ENCODE data around the gene MRPL38. TPM values are rescaled to one million over a fixed set of nuclear protein-coding genes. Genes with fewer than 3 reads are reported as not detected.
A peak's percentile ranks its signal among the peaks of the same experiment; 100 is the strongest.
"Not testable (repeated sequence)": the region's sequence is repeated elsewhere in the genome, so short reads cannot be mapped to it uniquely, and the experiment has no call there.

MRPL38 gene
- total RNA-seq, 1 experiment from 2014 or later: 74.5 TPM

- H3K9me3 ChIP-seq (ENCODE audit: low read length): no peaks in the 10 kb centered on the region
- POLR2A ChIA-PET (ENCODE audit: unreplicated experiment): interaction anchor here (0.8 to 2.3 kb wide), 3 partner anchors 9 to 74 kb away, joined by 3 to 18 read pairs (median 16); a partner anchor contains a TSS
- peak overlapping the region; percentile 66 for H3K9ac ChIP-seq (ENCODE audit: low read length)
- intact Hi-C loops (cut with micrococcal nuclease): loop anchor here (2.0 kb wide), 2 partner anchors 43 to 69 kb away; partner anchors contain the start of genes TRIM65 and UNK
- CTCF ChIA-PET: interaction anchor here (0.5 to 3.2 kb wide), 6 partner anchors 9 to 335 kb away, joined by 3 to 30 read pairs (median 3); partner anchors contain the start of gene TRIM47
- no peaks in the 10 kb centered on the region for H3K27me3 ChIP-seq (ENCODE audit: low read length)
- H4K20me1 ChIP-seq (ENCODE audit: low read length): no peaks in the 10 kb centered on the region
- peak overlapping the region; percentile 86 for H3K4me3 ChIP-seq (ENCODE audit: low read length)
- peak; percentile 84 for DNase-seq
- H2AFZ ChIP-seq (ENCODE audit: low read length): peak overlapping the region; percentile 51; the same call in 1 of the 2 replicates
- H3K79me2 ChIP-seq (ENCODE audit: low read length): peaks cover 24% of the 10 kb centered on the region
- H3K36me3 ChIP-seq (ENCODE audit: low read depth, low read length): peaks cover 10% of the 10 kb centered on the region; the same call in 1 of the 2 replicates
- H3K4me2 ChIP-seq (ENCODE audit: low read length): peak overlapping the region; percentile 95
- ATAC-seq: peak; percentile 23
- peak overlapping the region; percentile 69 for H3K27ac ChIP-seq (ENCODE audit: low read length)
- H3F3A ChIP-seq (ENCODE audit: low read length, unreplicated experiment): no peaks in the 10 kb centered on the region
- BruUV-seq (replicated peaks): TSS peak; percentile 77
- H3K4me1 ChIP-seq (ENCODE audit: insufficient read depth, low read length): peaks cover 28% of the 10 kb centered on the region
- H3K9me2 ChIP-seq (replicated peaks; ENCODE audit: low read length): no peaks in the 10 kb centered on the region
- no peak for TF ChIP-seq CTCF (conservative IDR thresholded peaks at IDR 0.05; ENCODE audit: low read depth, low read length)
- no peak for TF ChIP-seq EZH2 (IDR thresholded peaks at IDR 0.05; ENCODE audit: low read length, unreplicated experiment)
- no peak for TF ChIP-seq EZH2phosphoT487 (IDR thresholded peaks at IDR 0.05; ENCODE audit: borderline replicate concordance, low read length)
These were observed 50.5 kb downstream of the MRPL38 start for GRCh38 chr17:75854101-75854748.

GRCh38 chr17:75853433-75853832, 51.3 kb downstream of the MRPL38 start:
- TF ChIP-seq EZH2phosphoT487 (IDR thresholded peaks at IDR 0.05; ENCODE audit: borderline replicate concordance, low read length): no peak
- no peak for TF ChIP-seq EZH2 (IDR thresholded peaks at IDR 0.05; ENCODE audit: low read length, unreplicated experiment)
- no peak for TF ChIP-seq CTCF (conservative IDR thresholded peaks at IDR 0.05; ENCODE audit: low read depth, low read length)
- Histone ChIP-seq H3K4me3 (ENCODE audit: low read length) (peak overlapping the region; percentile 86; the same call in 1 of the 2 replicates), H3K27me3 (ENCODE audit: low read length) (no peaks in the 10 kb centered on the region), H3K9me2 (replicated peaks; ENCODE audit: low read length) (no peaks in the 10 kb centered on the region), H3K4me2 (ENCODE audit: low read length) (peak overlapping the region; percentile 95), H4K20me1 (ENCODE audit: low read length) (no peaks in the 10 kb centered on the region), H3F3A (ENCODE audit: low read length, unreplicated experiment) (no peaks in the 10 kb centered on the region), H3K36me3 (ENCODE audit: low read depth, low read length) (peaks cover 14% of the 10 kb centered on the region; the same call in 1 of the 2 replicates), H2AFZ (ENCODE audit: low read length) (no peak overlapping the region), H3K9me3 (ENCODE audit: low read length) (no peaks in the 10 kb centered on the region), H3K79me2 (ENCODE audit: low read length) (peaks cover 24% of the 10 kb centered on the region), H3K4me1 (ENCODE audit: insufficient read depth, low read length) (peaks cover 28% of the 10 kb centered on the region), H3K9ac (ENCODE audit: low read length) (peak overlapping the region; percentile 66), H3K27ac (ENCODE audit: low read length) (peak overlapping the region; percentile 69)
- intact Hi-C loops (cut with micrococcal nuclease): no loop called here
- ATAC-seq: no peak
- peak; percentile 74 for DNase-seq
- ChIA-PET CTCF (interaction anchor here (0.5 to 3.2 kb wide), 5 partner anchors 8 to 174 kb away, joined by 3 to 30 read pairs (median 3); partner anchors contain the start of gene TRIM47), POLR2A (ENCODE audit: unreplicated experiment) (interaction anchor here (0.7 to 0.8 kb wide), 2 partner anchors 72 to 73 kb away, joined by 3 to 18 read pairs; no protein-coding TSS in a partner anchor)
- BruUV-seq (replicated peaks): no TSS peak

GRCh38 chr17:75851693-75851991, 53.0 kb downstream of the MRPL38 start:
- CTCF ChIA-PET; H3K9ac ChIP-seq (ENCODE audit: low read length); H3F3A ChIP-seq (ENCODE audit: low read length, unreplicated experiment); POLR2A ChIA-PET (ENCODE audit: unreplicated experiment); BruUV-seq (replicated peaks); DNase-seq; intact Hi-C loops (cut with micrococcal nuclease); H3K9me3 ChIP-seq (ENCODE audit: low read length); H3K27me3 ChIP-seq (ENCODE audit: low read length); H3K27ac ChIP-seq (ENCODE audit: low read length); H2AFZ ChIP-seq (ENCODE audit: low read length); H4K20me1 ChIP-seq (ENCODE audit: low read length); H3K4me3 ChIP-seq (ENCODE audit: low read length); H3K4me2 ChIP-seq (ENCODE audit: low read length); ATAC-seq; H3K9me2 ChIP-seq (replicated peaks; ENCODE audit: low read length): not testable (repeated sequence)
- Histone ChIP-seq H3K36me3 (ENCODE audit: low read depth, low read length) (peaks cover 31% of the 10 kb centered on the region; the same call in 1 of the 2 replicates), H3K79me2 (ENCODE audit: low read length) (peaks cover 24% of the 10 kb centered on the region), H3K4me1 (ENCODE audit: insufficient read depth, low read length) (peaks cover 33% of the 10 kb centered on the region)
